Neural crest cell (in vitro differentiated cells): ENCODE data around the gene CD109. TPM values are rescaled to one million over a fixed set of nuclear protein-coding genes. Genes with fewer than 3 reads are reported as not detected.

Experiments
- DNase-seq: peaks from one replicate; pipeline ENCODE4 v3.0.0; 2021; ENCODE audit warnings: low read depth, mixed read lengths, low spot score
- H3K27ac Mint-ChIP-seq: one replicate; pipeline ENCODE4 v1.8.0; 2021; ENCODE audit warnings: mild to moderate bottlenecking, mixed read lengths; ENCODE audit not compliant: unreplicated experiment
- H3K27me3 Mint-ChIP-seq: 2 replicates; pipeline ENCODE4 v1.8.0; 2021; ENCODE audit warnings: low read depth, mild to moderate bottlenecking, mixed read lengths
- H3K36me3 Mint-ChIP-seq: 2 replicates; pipeline ENCODE4 v1.8.0; 2021; ENCODE audit warnings: low read depth, mild to moderate bottlenecking, mixed read lengths
- H3K4me1 Mint-ChIP-seq: 2 replicates; pipeline ENCODE4 v1.8.0; 2021; ENCODE audit warnings: mixed read lengths
- H3K4me3 Mint-ChIP-seq: one replicate; pipeline ENCODE4 v1.8.0; 2021; ENCODE audit warnings: mild to moderate bottlenecking, mixed read lengths
- H3K9me3 Mint-ChIP-seq: 2 replicates; pipeline ENCODE4 v1.8.0; 2021; ENCODE audit warnings: mixed read lengths
- total RNA-seq: library from RNA; stranded (reverse); gene quantifications from 2 replicates; pipeline ENCODE4 v1.2.1, GENCODE V29; 2021
- TF ChIP-seq, protein P1 (sequence below): fragments of 200-600 bp; sonication (generic); conservative IDR thresholded peaks from 2 replicates; pipeline ENCODE4 v1.5.0; 2021; ENCODE audit warnings: antibody characterized with exemption, mild to moderate bottlenecking

The CD109 gene
- total RNA-seq, 1 donor from 2014 or later = 0.84 TPM

GRCh38 chr6:73743081-73743480 is 47.1 kb downstream of the CD109 start:
- TF ChIP-seq, protein P1, sequence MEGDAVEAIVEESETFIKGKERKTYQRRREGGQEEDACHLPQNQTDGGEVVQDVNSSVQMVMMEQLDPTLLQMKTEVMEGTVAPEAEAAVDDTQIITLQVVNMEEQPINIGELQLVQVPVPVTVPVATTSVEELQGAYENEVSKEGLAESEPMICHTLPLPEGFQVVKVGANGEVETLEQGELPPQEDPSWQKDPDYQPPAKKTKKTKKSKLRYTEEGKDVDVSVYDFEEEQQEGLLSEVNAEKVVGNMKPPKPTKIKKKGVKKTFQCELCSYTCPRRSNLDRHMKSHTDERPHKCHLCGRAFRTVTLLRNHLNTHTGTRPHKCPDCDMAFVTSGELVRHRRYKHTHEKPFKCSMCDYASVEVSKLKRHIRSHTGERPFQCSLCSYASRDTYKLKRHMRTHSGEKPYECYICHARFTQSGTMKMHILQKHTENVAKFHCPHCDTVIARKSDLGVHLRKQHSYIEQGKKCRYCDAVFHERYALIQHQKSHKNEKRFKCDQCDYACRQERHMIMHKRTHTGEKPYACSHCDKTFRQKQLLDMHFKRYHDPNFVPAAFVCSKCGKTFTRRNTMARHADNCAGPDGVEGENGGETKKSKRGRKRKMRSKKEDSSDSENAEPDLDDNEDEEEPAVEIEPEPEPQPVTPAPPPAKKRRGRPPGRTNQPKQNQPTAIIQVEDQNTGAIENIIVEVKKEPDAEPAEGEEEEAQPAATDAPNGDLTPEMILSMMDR = no peak
- no peaks in the 10 kb centered on the region for H3K36me3 Mint-ChIP-seq
- H3K9me3 Mint-ChIP-seq = no peaks in the 10 kb centered on the region
- no peak for DNase-seq
- H3K27me3 Mint-ChIP-seq = peaks cover 2% of the 10 kb centered on the region
- H3K27ac Mint-ChIP-seq = no peak overlapping the region
- H3K4me3 Mint-ChIP-seq = no peak overlapping the region
- no peaks in the 10 kb centered on the region for H3K4me1 Mint-ChIP-seq

- no peaks in the 10 kb centered on the region for H3K4me1 Mint-ChIP-seq
- H3K4me3 Mint-ChIP-seq = no peak overlapping the region
- no peak for DNase-seq
- H3K27me3 Mint-ChIP-seq = no peaks in the 10 kb centered on the region
- TF ChIP-seq, protein P1 = no peak
- no peaks in the 10 kb centered on the region for H3K36me3 Mint-ChIP-seq
- no peak overlapping the region for H3K27ac Mint-ChIP-seq
- no peaks in the 10 kb centered on the region for H3K9me3 Mint-ChIP-seq
Observed at GRCh38 chr6:73743556-73743955, 47.6 kb downstream of the CD109 start.

DNA sequence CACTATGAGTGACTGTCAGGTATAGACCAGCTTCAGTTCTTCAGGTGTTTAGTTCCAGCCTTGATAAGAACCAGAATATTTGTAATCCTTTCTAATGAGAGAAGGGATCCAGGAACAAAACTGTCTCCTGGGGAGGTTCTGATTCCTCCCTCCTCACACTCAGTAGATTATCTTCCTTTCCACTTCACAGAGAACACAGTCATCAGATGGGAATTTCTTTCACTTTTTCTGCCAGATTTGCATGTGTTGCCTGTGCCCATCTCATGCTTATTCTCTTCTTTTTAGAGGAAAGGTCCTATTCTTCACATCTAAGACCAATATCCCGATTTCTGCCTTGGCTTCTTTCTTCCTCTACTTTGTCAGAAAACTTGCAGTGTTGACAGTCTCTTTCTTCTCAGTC is 50.8 kb downstream of the CD109 start:
- Mint-ChIP-seq H3K36me3 (no peaks in the 10 kb centered on the region), H3K27ac (no peak overlapping the region), H3K4me1 (no peaks in the 10 kb centered on the region), H3K27me3 (no peaks in the 10 kb centered on the region), H3K9me3 (no peaks in the 10 kb centered on the region), H3K4me3 (no peak overlapping the region)
- TF ChIP-seq, protein P1 = no peak
- DNase-seq = no peak

DNA sequence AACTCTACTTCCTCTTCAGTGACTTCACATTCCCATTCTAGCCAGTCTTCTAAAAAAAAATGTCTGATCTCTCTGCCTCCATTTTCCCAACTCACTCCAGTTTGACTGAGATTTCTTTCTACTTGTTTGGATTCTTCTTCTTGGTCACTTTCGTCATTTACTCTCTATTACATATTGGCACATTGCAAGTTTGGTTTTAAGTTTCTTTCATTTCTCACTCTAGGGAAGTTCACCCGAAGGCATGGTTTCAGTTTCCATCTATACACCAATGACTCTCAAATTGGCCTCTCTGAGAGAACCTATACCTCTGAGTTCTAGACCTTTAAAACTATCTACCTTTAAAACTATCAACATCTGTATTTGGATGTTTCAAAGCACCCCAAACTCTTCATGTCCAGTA is 51.3 kb downstream of the CD109 start:
- no peak overlapping the region for H3K27ac Mint-ChIP-seq
- no peaks in the 10 kb centered on the region for H3K36me3 Mint-ChIP-seq
- no peaks in the 10 kb centered on the region for H3K4me1 Mint-ChIP-seq
- TF ChIP-seq, protein P1 = no peak
- no peaks in the 10 kb centered on the region for H3K9me3 Mint-ChIP-seq
- no peak overlapping the region for H3K4me3 Mint-ChIP-seq
- H3K27me3 Mint-ChIP-seq = no peaks in the 10 kb centered on the region
- no peak for DNase-seq

- no peak overlapping the region for H3K4me3 Mint-ChIP-seq
- TF ChIP-seq, protein P1 = no peak
- DNase-seq = no peak
- H3K27me3 Mint-ChIP-seq = no peaks in the 10 kb centered on the region
- H3K4me1 Mint-ChIP-seq = peaks cover 7% of the 10 kb centered on the region
- no peaks in the 10 kb centered on the region for H3K9me3 Mint-ChIP-seq
- no peak overlapping the region for H3K27ac Mint-ChIP-seq
- H3K36me3 Mint-ChIP-seq = no peaks in the 10 kb centered on the region
Observed at GRCh38 chr6:73752943-73753342, 56.9 kb downstream of the CD109 start.

DNA sequence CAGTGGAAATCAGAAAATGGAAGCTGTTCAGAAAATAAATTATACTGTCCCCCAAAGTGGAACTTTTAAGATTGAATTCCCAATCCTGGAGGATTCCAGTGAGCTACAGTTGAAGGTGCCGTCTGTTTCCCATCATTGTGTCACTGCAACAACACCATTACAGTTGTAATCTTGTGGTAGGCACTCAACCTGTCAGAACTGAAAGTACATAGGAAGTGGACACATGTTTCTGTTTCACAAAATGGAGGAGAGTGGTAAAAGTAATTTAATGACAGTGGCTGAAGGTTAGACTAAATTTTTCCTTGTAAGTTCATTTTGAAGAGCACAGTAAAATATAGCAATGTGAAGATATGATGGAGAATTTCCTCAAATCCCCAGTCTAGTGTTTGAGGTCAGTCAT is 70.0 kb downstream of the CD109 start:
- TF ChIP-seq, protein P1 = no peak
- Mint-ChIP-seq H3K36me3 (no peaks in the 10 kb centered on the region), H3K9me3 (peaks cover 4% of the 10 kb centered on the region), H3K4me3 (no peak overlapping the region), H3K27ac (no peak overlapping the region), H3K27me3 (no peaks in the 10 kb centered on the region), H3K4me1 (no peaks in the 10 kb centered on the region)
- no peak for DNase-seq
